Liver (tissue), 3 donors: ENCODE results near the gene PDE4B.

ENCODE experiments used
- ATF3 ChIP-seq: IDR thresholded peaks from 2 replicates; pipeline ENCODE4 v1.6.1; 2016; ENCODE audit warnings: antibody characterized with exemption
- CTCF ChIP-seq: fragments of 150-350 bp; IDR thresholded peaks from 2 replicates; pipeline ENCODE4 v1.5.1; 2017; ENCODE audit warnings: improper control_type of control experiment, low read depth, low read length; ENCODE audit not compliant: missing input control
- FOXA1 ChIP-seq: IDR thresholded peaks from 2 replicates; pipeline ENCODE4 v1.6.1; 2016; ENCODE audit warnings: antibody characterized with exemption
- GABPA ChIP-seq, 2 donors: IDR thresholded peaks in 1 of 2; conservative IDR thresholded peaks in 1 of 2; 2 replicates each; pipeline ENCODE4 v1.6.1; 2016; ENCODE audit warnings: antibody characterized with exemption in 2 of 2, mild to moderate bottlenecking in 1 of 2, moderate library complexity in 1 of 2
- JUND ChIP-seq, 2 donors: IDR thresholded peaks; 2 replicates each; pipeline ENCODE4 v1.6.1; 2016; ENCODE audit warnings: antibody characterized with exemption in 2 of 2
- MAX ChIP-seq: IDR thresholded peaks from 2 replicates; pipeline ENCODE4 v1.6.1; 2016; ENCODE audit warnings: antibody characterized with exemption
- RAD21 ChIP-seq, 2 donors: IDR thresholded peaks; 2 replicates each; pipeline ENCODE4 v1.6.1; 2016; ENCODE audit warnings: antibody characterized with exemption in 2 of 2, mild to moderate bottlenecking in 2 of 2
- REST ChIP-seq: IDR thresholded peaks from 2 replicates; pipeline ENCODE4 v1.6.1; 2016; ENCODE audit warnings: antibody characterized with exemption, mild to moderate bottlenecking
- RXRA ChIP-seq, 2 donors: IDR thresholded peaks; 2 replicates each; pipeline ENCODE4 v1.6.1; 2017 to 2018; ENCODE audit warnings: antibody characterized with exemption in 2 of 2, mild to moderate bottlenecking in 1 of 2
- SP1 ChIP-seq: IDR thresholded peaks from 2 replicates; pipeline ENCODE4 v1.6.1; 2018; ENCODE audit warnings: antibody characterized with exemption, mild to moderate bottlenecking
- TAF1 ChIP-seq: conservative IDR thresholded peaks from 2 replicates; pipeline ENCODE4 v1.6.1; 2016; ENCODE audit warnings: antibody characterized with exemption, mild to moderate bottlenecking
- YY1 ChIP-seq: IDR thresholded peaks from 2 replicates; pipeline ENCODE4 v1.6.1; 2016; ENCODE audit warnings: antibody characterized with exemption, mild to moderate bottlenecking
- TF ChIP-seq, protein P1 (sequence below): IDR thresholded peaks from 2 replicates; pipeline ENCODE4 v1.6.1; 2016; ENCODE audit warnings: antibody characterized with exemption
- donor health status: healthy.
- donor health status: healthy.

DNA sequence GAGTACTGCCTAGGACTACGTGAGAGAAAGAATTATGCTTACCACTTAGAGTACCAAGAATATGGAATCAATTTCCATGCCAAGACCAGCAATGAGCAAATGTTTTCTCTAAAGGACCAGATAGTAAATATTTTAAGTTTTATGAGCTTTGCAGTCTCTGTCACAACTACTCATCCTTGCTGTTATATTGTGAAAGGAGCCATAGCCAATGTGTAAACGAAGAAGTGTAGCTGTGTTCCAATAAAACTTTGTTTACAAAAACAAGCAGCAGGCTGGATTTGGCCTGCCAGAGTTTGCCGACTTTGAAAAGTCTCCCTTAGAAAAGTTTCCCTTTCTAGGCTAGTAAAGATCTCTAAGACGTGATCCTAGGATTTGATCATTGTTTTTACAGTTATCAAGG, 128.8 kb downstream of the PDE4B start:
- TF ChIP-seq REST (no peak), RXRA (IDR thresholded peaks at IDR 0.05) (no peak), CTCF (no peak), FOXA1 (no peak), MAX (no peak), JUND (IDR thresholded peaks at IDR 0.05) (no peak), SP1 (no peak), YY1 (no peak), TAF1 (no peak), RAD21 (IDR thresholded peaks at IDR 0.05) (no peak), GABPA (IDR thresholded peaks at IDR 0.05 in 1 of 2, conservative IDR thresholded peaks at IDR 0.05 in 1 of 2) (no peak), ATF3 (no peak)
- TF ChIP-seq, protein P1, sequence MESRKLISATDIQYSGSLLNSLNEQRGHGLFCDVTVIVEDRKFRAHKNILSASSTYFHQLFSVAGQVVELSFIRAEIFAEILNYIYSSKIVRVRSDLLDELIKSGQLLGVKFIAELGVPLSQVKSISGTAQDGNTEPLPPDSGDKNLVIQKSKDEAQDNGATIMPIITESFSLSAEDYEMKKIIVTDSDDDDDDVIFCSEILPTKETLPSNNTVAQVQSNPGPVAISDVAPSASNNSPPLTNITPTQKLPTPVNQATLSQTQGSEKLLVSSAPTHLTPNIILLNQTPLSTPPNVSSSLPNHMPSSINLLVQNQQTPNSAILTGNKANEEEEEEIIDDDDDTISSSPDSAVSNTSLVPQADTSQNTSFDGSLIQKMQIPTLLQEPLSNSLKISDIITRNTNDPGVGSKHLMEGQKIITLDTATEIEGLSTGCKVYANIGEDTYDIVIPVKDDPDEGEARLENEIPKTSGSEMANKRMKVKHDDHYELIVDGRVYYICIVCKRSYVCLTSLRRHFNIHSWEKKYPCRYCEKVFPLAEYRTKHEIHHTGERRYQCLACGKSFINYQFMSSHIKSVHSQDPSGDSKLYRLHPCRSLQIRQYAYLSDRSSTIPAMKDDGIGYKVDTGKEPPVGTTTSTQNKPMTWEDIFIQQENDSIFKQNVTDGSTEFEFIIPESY, result no peak
